ENCODE measurements around the gene MCC.

Gene MCC

DNA sequence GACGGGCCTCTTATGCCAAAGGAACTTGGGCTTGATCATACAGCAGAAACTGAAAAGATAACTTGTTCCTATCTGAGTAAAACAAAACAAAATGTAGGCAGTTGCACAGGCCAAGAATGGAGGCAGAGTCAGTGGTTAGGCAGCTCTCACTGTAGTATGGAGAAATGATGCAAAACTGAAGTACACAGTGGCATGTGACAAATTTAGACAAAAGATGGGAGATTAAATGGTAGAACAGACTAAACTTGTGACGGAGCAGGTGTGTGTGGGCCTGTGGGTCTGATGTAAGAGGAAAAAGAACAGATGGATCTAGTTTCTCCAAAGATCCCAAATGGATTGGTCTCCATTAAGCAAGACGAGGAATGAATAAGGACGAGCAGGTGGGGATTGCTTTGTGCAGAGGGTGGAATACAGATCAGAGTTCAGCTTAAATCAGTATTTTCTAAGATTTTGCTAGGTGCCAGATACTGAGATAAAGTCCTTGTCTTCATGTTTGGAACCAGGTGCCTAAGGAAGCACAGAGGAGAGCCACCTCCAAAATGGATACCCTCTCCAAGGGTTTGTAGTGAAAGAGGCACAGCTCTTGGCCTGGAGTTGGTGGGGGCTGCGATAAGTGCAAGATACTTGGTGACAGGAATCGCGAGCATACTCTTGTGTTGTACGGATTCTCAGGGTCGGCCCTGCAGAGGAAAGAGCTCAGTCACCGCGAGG, 512.4 kb downstream of the MCC start:
- TF ChIP-seq, protein P1, sequence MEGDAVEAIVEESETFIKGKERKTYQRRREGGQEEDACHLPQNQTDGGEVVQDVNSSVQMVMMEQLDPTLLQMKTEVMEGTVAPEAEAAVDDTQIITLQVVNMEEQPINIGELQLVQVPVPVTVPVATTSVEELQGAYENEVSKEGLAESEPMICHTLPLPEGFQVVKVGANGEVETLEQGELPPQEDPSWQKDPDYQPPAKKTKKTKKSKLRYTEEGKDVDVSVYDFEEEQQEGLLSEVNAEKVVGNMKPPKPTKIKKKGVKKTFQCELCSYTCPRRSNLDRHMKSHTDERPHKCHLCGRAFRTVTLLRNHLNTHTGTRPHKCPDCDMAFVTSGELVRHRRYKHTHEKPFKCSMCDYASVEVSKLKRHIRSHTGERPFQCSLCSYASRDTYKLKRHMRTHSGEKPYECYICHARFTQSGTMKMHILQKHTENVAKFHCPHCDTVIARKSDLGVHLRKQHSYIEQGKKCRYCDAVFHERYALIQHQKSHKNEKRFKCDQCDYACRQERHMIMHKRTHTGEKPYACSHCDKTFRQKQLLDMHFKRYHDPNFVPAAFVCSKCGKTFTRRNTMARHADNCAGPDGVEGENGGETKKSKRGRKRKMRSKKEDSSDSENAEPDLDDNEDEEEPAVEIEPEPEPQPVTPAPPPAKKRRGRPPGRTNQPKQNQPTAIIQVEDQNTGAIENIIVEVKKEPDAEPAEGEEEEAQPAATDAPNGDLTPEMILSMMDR (IDR thresholded peaks at IDR 0.05) = no peak

DNA sequence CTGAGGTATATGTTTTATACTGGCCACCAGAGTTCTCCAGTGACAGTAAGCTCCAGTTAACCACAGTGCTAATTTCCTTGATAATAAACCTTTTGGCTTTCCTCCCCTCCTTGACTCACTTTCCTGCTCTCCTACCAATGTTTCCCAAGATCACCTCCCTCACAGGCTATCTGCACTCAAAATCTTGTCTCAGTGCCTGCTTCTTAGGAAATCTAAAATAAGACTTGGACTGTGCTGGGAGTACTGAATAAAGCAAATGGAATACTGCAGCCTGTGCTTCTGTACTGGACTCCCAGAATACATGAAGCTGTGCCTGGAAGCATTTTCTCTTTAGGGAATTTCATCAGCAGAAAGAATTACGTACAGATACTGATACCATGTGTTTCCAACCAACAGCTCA, 513.4 kb downstream of the MCC start:
- TF ChIP-seq, protein P1 (IDR thresholded peaks at IDR 0.05) = no peak

DNA sequence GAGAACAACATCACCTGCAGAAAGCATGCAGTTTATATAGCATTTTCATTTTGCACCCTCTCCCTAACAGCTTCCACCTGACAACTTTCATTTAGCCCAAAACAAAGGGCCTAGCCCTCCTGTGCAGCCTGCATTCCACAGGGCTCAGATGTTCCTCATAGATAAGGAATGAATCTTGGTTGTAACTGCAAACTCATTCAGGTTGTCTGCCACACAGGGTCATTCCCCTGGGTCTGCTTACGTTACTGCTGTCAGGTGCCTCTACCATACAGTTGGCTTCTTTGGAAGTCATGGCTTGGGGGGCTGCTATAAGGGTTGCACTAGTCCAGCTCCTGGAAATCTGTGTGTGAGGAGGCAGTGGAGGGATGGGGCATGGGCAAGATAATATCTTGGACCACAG, 514.3 kb downstream of the MCC start:
- TF ChIP-seq, protein P1 (IDR thresholded peaks at IDR 0.05) = no peak

DNA sequence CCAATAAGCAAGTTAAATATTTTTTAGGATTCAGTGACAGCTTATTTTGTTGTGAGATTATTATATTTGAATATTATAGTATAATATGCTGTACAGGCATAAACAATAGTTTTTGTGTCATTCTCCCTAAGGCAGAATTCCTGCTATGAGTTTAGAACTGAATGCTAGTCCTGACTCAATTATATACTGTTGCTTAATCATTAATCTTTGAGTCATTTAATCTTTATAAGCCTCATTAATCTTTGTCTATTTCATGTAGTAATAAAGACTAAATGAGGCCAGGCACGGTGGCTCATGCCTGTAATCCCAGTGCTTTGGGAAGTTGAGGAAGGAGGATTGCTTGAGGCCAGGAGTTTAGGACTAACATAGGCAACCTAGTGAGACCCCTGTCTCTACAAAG, 515.2 kb downstream of the MCC start:
- TF ChIP-seq, protein P1 (IDR thresholded peaks at IDR 0.05) = no peak
